Gastrocnemius medialis (tissue), 4 donors: Measurements from ENCODE around the gene THBS4. TPM values are rescaled to one million over a fixed set of nuclear protein-coding genes. Genes with fewer than 3 reads are reported as not detected.

Experiments used
- ATAC-seq, 2 donors: fragments of 150-250 bp; one replicate each; pipeline ENCODE4 v1.9.1; 2016
- DNase-seq, 2 donors: peaks; one replicate each; pipeline ENCODE4 v3.0.0-alpha.2; 2019
- H3K27ac ChIP-seq, 4 donors: fragments of 200-600 bp; sonication (generic); 1 replicate in 1 of 4; 2 replicates in 3 of 4; pipeline ENCODE4 v1.5.1; 2016 to 2018; ENCODE audit warnings: mild to moderate bottlenecking in 2 of 4, moderate library complexity in 1 of 4
- H3K27me3 ChIP-seq, 3 donors: fragments of 200-600 bp; sonication (generic) in 2 of 3; 1 replicate in 1 of 3; 2 replicates in 2 of 3; pipeline versions ENCODE4 v1.5.1 to v1.6.0; 2016 to 2019; ENCODE audit warnings: mild to moderate bottlenecking in 1 of 3, moderate library complexity in 1 of 3
- H3K36me3 ChIP-seq, 2 donors: fragments of 200-600 bp; sonication (generic) in 1 of 2; one replicate each; pipeline ENCODE4 v1.5.1; 2017 to 2018
- H3K4me1 ChIP-seq, 2 donors: fragments of 200-600 bp; sonication (generic) in 1 of 2; one replicate each; pipeline ENCODE4 v1.5.1; 2016 to 2017; ENCODE audit warnings: mild to moderate bottlenecking in 2 of 2
- H3K4me3 ChIP-seq, 4 donors: fragments of 200-600 bp; sonication (generic) in 3 of 4; 1 replicate in 1 of 4; 2 replicates in 3 of 4; pipeline ENCODE4 v1.5.1; 2016 to 2019; ENCODE audit warnings: mild to moderate bottlenecking in 2 of 4
- H3K9me3 ChIP-seq, 3 donors: fragments of 200-600 bp; sonication (generic) in 2 of 3; 1 replicate in 1 of 3; 2 replicates in 2 of 3; pipeline ENCODE4 v1.5.1; 2016 to 2019
- POLR2A ChIP-seq, 2 donors: fragments of 450-650 bp; IDR thresholded peaks; one replicate each; pipeline ENCODE4 v1.6.1; 2017; ENCODE audit warnings: antibody characterized with exemption in 2 of 2, mild to moderate bottlenecking in 2 of 2, moderate library complexity in 2 of 2
- in situ Hi-C, 4 donors: fragments of 200-750 bp; cut with MboI; loops; one replicate each; pipeline versions ENCODE4 v1.15.0 to v1.8.0; 2017; ENCODE audit warnings: low sequenced_read_pairs in 4 of 4
- intact Hi-C: fragments of 100-400 bp; cut with DNase I; formaldehyde crosslinking; loops from one replicate; pipeline ENCODE4 v1.15.1; 2023; ENCODE audit warnings: low total_unique reads
- total RNA-seq, 4 donors: library from RNA; depleted of rRNA; stranded (reverse); fragments of >200 nt; gene quantifications; one replicate each; pipeline versions ENCODE4 v1.1.0 to v1.2.3, GENCODE V29; 2016
- TF ChIP-seq, protein P1 (sequence below), 5 experiments: fragments of 450-650 bp in 3 of 5; fragments of 200-600 bp in 2 of 5; sonication (generic) in 2 of 5; IDR thresholded peaks in 4 of 5; conservative IDR thresholded peaks in 1 of 5; 1 replicate in 4 of 5; 2 replicates in 1 of 5; pipeline ENCODE4 v1.5.1; 2016 to 2019; ENCODE audit warnings: antibody characterized with exemption in 5 of 5, mild to moderate bottlenecking in 3 of 5, moderate library complexity in 3 of 5

THBS4 gene
- total RNA-seq, 4 donors from 2014 or later, result 23.3 to 336 (median 38.4) TPM

DNA sequence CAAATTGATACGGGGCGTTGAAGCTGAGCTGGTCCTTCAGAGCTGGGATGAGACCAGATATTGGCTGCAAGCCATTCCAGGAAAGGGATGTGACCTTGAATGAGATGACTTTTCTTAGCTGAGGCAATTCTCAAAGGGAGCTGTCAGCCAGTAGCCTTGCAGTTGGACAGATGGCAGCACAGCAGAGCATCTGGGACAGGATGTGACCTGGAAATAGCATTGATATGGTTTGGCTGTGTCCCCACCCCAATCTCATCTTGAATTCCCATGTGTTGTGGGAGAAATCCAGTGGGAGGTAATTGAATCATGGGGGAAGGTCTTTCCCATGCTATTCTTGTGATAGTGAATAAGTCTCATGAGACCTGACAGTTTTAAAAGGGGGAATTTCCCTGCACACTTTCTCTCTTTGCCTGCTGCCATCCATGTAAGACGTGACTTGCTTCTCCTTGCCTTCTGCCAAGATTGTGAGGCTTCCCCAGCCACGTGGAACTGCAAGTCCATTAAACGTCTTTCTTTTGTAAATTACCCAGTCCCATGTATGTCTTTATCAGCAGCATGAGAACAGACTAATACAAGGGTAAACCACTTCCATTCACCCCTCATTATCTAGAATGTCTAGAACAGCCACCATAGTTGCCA, 24.3 kb upstream of the THBS4 start:
- no peaks in the 10 kb centered on the region for H3K27me3 ChIP-seq
- H3K4me1 ChIP-seq, result no peaks in the 10 kb centered on the region
- H3K36me3 ChIP-seq, result no peaks in the 10 kb centered on the region
- TF ChIP-seq, protein P1, sequence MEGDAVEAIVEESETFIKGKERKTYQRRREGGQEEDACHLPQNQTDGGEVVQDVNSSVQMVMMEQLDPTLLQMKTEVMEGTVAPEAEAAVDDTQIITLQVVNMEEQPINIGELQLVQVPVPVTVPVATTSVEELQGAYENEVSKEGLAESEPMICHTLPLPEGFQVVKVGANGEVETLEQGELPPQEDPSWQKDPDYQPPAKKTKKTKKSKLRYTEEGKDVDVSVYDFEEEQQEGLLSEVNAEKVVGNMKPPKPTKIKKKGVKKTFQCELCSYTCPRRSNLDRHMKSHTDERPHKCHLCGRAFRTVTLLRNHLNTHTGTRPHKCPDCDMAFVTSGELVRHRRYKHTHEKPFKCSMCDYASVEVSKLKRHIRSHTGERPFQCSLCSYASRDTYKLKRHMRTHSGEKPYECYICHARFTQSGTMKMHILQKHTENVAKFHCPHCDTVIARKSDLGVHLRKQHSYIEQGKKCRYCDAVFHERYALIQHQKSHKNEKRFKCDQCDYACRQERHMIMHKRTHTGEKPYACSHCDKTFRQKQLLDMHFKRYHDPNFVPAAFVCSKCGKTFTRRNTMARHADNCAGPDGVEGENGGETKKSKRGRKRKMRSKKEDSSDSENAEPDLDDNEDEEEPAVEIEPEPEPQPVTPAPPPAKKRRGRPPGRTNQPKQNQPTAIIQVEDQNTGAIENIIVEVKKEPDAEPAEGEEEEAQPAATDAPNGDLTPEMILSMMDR (IDR thresholded peaks at IDR 0.05 in 4 of 5, conservative IDR thresholded peaks at IDR 0.05 in 1 of 5), result no peak
- no peak for TF ChIP-seq POLR2A (IDR thresholded peaks at IDR 0.05)
- H3K9me3 ChIP-seq, result no peaks in the 10 kb centered on the region
- H3K27ac ChIP-seq, result no peak overlapping the region
- in situ Hi-C loops, result no loop called here
- H3K4me3 ChIP-seq, result no peak overlapping the region
- intact Hi-C loops, result no loop called here
- ATAC-seq (no peak), DNase-seq (no peak)

DNA sequence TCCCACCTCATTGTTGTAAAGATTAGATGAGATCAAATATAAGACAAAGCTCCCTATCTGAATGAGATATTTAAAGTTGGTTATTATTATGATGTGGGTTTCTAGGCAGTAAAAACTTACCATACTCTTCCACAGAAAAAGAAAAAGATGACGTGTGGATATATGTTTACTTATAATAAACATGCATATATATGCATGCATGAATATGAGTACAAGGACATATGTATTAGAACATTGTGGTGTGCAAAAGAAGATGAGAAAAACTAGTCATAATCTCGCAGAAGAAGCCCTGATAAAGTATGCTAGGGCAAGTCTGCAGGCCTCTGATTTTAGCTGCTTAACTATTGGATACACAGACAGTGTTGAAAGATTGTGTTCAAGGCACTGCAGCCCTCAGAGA, 10.1 kb upstream of the THBS4 start:
- no peaks in the 10 kb centered on the region for H3K9me3 ChIP-seq
- in situ Hi-C loops, result no loop called here
- TF ChIP-seq, protein P1 (IDR thresholded peaks at IDR 0.05 in 4 of 5, conservative IDR thresholded peaks at IDR 0.05 in 1 of 5), result no peak
- TF ChIP-seq POLR2A (IDR thresholded peaks at IDR 0.05), result no peak
- DNase-seq, result no peak
- no peak overlapping the region for H3K4me3 ChIP-seq
- intact Hi-C loops, result no loop called here
- no peak overlapping the region for H3K27ac ChIP-seq
- no peak for ATAC-seq
- no peaks in the 10 kb centered on the region for H3K36me3 ChIP-seq
- no peaks in the 10 kb centered on the region for H3K4me1 ChIP-seq
- H3K27me3 ChIP-seq, result no peaks in the 10 kb centered on the region

DNA sequence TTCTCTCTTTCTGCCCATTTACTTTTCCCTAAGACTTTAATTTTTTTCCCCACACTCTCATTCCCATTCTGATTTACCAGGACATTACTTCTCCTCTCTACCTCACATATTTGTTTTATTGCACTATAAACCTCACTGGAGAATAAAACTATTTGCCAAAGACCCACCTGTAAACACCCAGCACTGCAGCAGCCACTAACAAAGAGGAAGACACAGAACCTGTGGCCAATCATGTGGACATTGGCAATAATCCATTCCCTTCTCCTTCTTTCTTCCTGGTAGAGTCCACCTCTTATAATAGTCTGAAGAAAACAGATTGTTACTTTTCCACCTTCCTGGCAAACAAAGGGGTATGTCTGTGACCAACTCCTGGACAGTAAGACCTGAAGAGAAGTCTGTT, 8.3 kb upstream of the THBS4 start:
- Histone ChIP-seq H3K4me1 (no peaks in the 10 kb centered on the region), H3K36me3 (no peaks in the 10 kb centered on the region), H3K9me3 (no peaks in the 10 kb centered on the region), H3K4me3 (no peak overlapping the region), H3K27ac (no peak overlapping the region), H3K27me3 (no peaks in the 10 kb centered on the region)
- ATAC-seq, result no peak
- DNase-seq, result no peak
- TF ChIP-seq, protein P1 (IDR thresholded peaks at IDR 0.05 in 4 of 5, conservative IDR thresholded peaks at IDR 0.05 in 1 of 5), result no peak
- TF ChIP-seq POLR2A (IDR thresholded peaks at IDR 0.05), result no peak
- intact Hi-C loops (no loop called here), in situ Hi-C loops (no loop called here)

DNA sequence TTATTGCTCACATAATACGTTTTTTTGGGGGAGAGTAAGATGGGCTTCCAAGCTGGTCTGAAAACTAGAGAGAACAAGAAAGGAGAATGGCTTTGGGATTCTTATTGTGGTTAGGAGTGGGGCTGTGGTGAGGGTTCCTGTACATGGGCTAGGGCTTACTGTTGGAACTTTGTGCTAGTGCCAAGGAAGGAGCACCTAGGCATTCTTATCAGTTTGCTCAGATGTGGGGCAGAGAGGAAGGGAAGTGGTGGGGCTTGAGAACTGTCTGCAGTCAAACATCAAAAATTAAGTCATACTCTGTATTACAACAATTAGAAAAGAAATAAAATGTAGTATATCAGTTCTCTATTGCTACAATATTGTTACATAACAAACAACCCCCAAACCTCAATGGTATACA, 4.0 kb upstream of the THBS4 start:
- no peaks in the 10 kb centered on the region for H3K36me3 ChIP-seq
- DNase-seq (no peak), ATAC-seq (no peak)
- H3K4me3 ChIP-seq, result no peak overlapping the region
- intact Hi-C loops (no loop called here), in situ Hi-C loops (no loop called here)
- H3K4me1 ChIP-seq, result no peaks in the 10 kb centered on the region
- no peaks in the 10 kb centered on the region for H3K9me3 ChIP-seq
- H3K27me3 ChIP-seq, result peaks cover 22 to 24% (median 23%) of the 10 kb centered on the region in 3 donors
- no peak for TF ChIP-seq POLR2A (IDR thresholded peaks at IDR 0.05)
- TF ChIP-seq, protein P1 (IDR thresholded peaks at IDR 0.05 in 4 of 5, conservative IDR thresholded peaks at IDR 0.05 in 1 of 5), result no peak
- no peak overlapping the region for H3K27ac ChIP-seq

DNA sequence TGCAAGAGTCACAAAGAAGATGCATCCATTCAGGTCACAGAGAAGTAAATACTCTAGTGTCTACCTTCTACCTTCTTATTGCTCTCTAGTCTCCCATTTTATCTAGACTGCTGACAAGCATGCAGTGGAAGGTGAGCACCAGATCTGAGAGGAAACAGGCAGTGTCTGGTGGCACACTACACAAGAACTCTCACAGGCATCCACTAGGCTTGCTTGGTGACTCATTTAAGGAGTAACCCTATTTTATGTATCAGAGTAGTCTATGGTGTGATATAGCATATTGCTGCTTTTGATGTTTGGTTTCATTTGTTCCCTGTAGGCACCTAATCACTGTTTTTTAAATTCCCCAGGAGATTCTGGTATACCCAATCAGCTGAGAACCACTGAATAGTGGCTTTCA, 1.6 kb upstream of the THBS4 start:
- TF ChIP-seq POLR2A (IDR thresholded peaks at IDR 0.05), result no peak
- TF ChIP-seq, protein P1 (IDR thresholded peaks at IDR 0.05 in 4 of 5, conservative IDR thresholded peaks at IDR 0.05 in 1 of 5), result no peak
- H3K36me3 ChIP-seq, result no peaks in the 10 kb centered on the region
- no peak overlapping the region for H3K27ac ChIP-seq
- H3K27me3 ChIP-seq, result peaks cover 25 to 31% (median 28%) of the 10 kb centered on the region in 3 donors
- DNase-seq, result no peak
- no peak overlapping the region for H3K4me3 ChIP-seq
- no peaks in the 10 kb centered on the region for H3K9me3 ChIP-seq
- no peak for ATAC-seq
- H3K4me1 ChIP-seq, result no peaks in the 10 kb centered on the region
- in situ Hi-C loops (no loop called here), intact Hi-C loops (no loop called here)
